ENCODE measurements around the gene DNAJC18.

DNAJC18 gene

GRCh38 chr5:139403418-139403786, 35.9 kb downstream of the DNAJC18 start:
- no peak for DNase-seq (ENCODE audit: low spot score)

- DNase-seq (ENCODE audit: low spot score), result peak; percentile 22
These were observed 36.7 kb downstream of the DNAJC18 start for GRCh38 chr5:139402561-139403158.

- no peak for DNase-seq (ENCODE audit: low spot score)
These were observed 37.8 kb downstream of the DNAJC18 start for GRCh38 chr5:139401546-139401945.

GRCh38 chr5:139399501-139400121, 39.7 kb downstream of the DNAJC18 start:
- DNase-seq (ENCODE audit: low spot score), result no peak

GRCh38 chr5:139397921-139398320, 41.4 kb downstream of the DNAJC18 start:
- DNase-seq (ENCODE audit: low spot score), result no peak

- DNase-seq (ENCODE audit: low spot score), result no peak
These were observed 42.6 kb downstream of the DNAJC18 start for GRCh38 chr5:139396691-139397090.

GRCh38 chr5:139395844-139396640, 43.3 kb downstream of the DNAJC18 start:
- no peak for DNase-seq (ENCODE audit: low spot score)

GRCh38 chr5:139394654-139395566, 44.4 kb downstream of the DNAJC18 start, which contains the start of gene PROB1:
Gene PROB1, minus strand, starts transcription at chr5:139395104. Its CDS starts 23 bp downstream, at chr5:139395081.
- no peak for DNase-seq (ENCODE audit: low spot score)

- DNase-seq (ENCODE audit: low spot score), result no peak
These were observed 45.1 kb downstream of the DNAJC18 start for GRCh38 chr5:139394123-139394653.

- DNase-seq (ENCODE audit: low spot score), result no peak
These were observed 45.7 kb downstream of the DNAJC18 start for GRCh38 chr5:139393497-139394122.

GRCh38 chr5:139392678-139393496, 46.4 kb downstream of the DNAJC18 start:
- DNase-seq (ENCODE audit: low spot score), result no peak

GRCh38 chr5:139392324-139392677, 47.0 kb downstream of the DNAJC18 start:
- DNase-seq (ENCODE audit: low spot score), result no peak

- DNase-seq (ENCODE audit: low spot score), result peak; percentile 12
These were observed 47.6 kb downstream of the DNAJC18 start for GRCh38 chr5:139391570-139392323.

GRCh38 chr5:139390639-139391569, 48.4 kb downstream of the DNAJC18 start:
- no peak for DNase-seq (ENCODE audit: low spot score)

GRCh38 chr5:139389701-139390638, 49.4 kb downstream of the DNAJC18 start, which contains the start of gene MZB1:
Gene MZB1, minus strand, starts transcription at chr5:139389913. Its CDS starts 57 bp downstream, at chr5:139389856.
- DNase-seq (ENCODE audit: low spot score), result no peak

GRCh38 chr5:139388198-139388821, 51.0 kb downstream of the DNAJC18 start:
- no peak for DNase-seq (ENCODE audit: low spot score)
